Common myeloid progenitor, CD34-positive (primary cell): ENCODE measurements around the gene KRTAP12-1.

Experiments
- CTCF ChIA-PET: fragments of 350-600 bp; sonication (Branson Sonifier 250); formaldehyde crosslinking; loops from one replicate; lab custom pipeline; 2021; ENCODE audit warnings: antibody characterized with exemption; lab: Charles Lee
- POLR2A ChIA-PET: fragments of 350-600 bp; sonication (Branson Sonifier 250); formaldehyde crosslinking; loops from one replicate; lab custom pipeline; 2021; ENCODE audit warnings: antibody characterized with exemption; lab: Charles Lee
- DNase-seq, 3 donors: peaks; one replicate each; pipeline versions ENCODE4 v3.0.0 to v3.0.0-alpha.2; 2013
- H3K27ac ChIP-seq, 2 experiments: 1 replicate in 1 of 2; 2 replicates in 1 of 2; pipeline ENCODE4 v1.7.0; 2013; ENCODE audit warnings: inconsistent platforms in 2 of 2, low read length in 2 of 2, mild to moderate bottlenecking in 2 of 2, low read depth in 1 of 2, moderate library complexity in 1 of 2; ENCODE audit not compliant: severe bottlenecking in 2 of 2, insufficient read depth in 1 of 2, poor library complexity in 1 of 2
- H3K27me3 ChIP-seq, 5 experiments: replicated peaks in 2 of 5; 1 replicate in 3 of 5; 2 replicates in 2 of 5; pipeline versions ENCODE4 v1.6.1 to v1.7.0; 2013; ENCODE audit warnings: low read length in 4 of 5, mild to moderate bottlenecking in 2 of 5, moderate library complexity in 2 of 5, inconsistent platforms in 1 of 5; ENCODE audit not compliant: insufficient read depth in 5 of 5, control insufficient read depth in 4 of 5
- H3K36me3 ChIP-seq, 4 experiments: 1 replicate in 2 of 4; 2 replicates in 2 of 4; pipeline versions ENCODE4 v1.6.1 to v1.7.0; 2013; ENCODE audit warnings: low read length in 3 of 4, control low read depth in 1 of 4, mild to moderate bottlenecking in 1 of 4; ENCODE audit not compliant: control insufficient read depth in 4 of 4, insufficient read depth in 4 of 4
- H3K4me1 ChIP-seq, 4 experiments: 1 replicate in 3 of 4; 2 replicates in 1 of 4; pipeline versions ENCODE4 v1.6.1 to v1.7.1; 2013; ENCODE audit warnings: low read length in 3 of 4, mild to moderate bottlenecking in 3 of 4, control low read depth in 1 of 4, inconsistent platforms in 1 of 4, moderate library complexity in 1 of 4; ENCODE audit not compliant: control insufficient read depth in 4 of 4, insufficient read depth in 4 of 4; ENCODE audit errors: control extremely low read depth in 1 of 4
- H3K4me3 ChIP-seq, 7 experiments: 1 replicate in 4 of 7; 2 replicates in 3 of 7; pipeline versions ENCODE4 v1.5.1 to v1.7.0; 2013; ENCODE audit warnings: mild to moderate bottlenecking in 7 of 7, low read length in 6 of 7, moderate library complexity in 6 of 7, inconsistent platforms in 2 of 7, low read depth in 2 of 7, control low read depth in 1 of 7; ENCODE audit not compliant: insufficient read depth in 4 of 7, control insufficient read depth in 1 of 7; ENCODE audit errors: extremely low read depth in 1 of 7
- H3K9me3 ChIP-seq, 5 experiments: 1 replicate in 4 of 5; 2 replicates in 1 of 5; pipeline versions ENCODE4 v1.6.1 to v1.7.1; 2013; ENCODE audit warnings: low read length in 4 of 5, mild to moderate bottlenecking in 2 of 5, inconsistent platforms in 1 of 5, low read depth in 1 of 5, moderate library complexity in 1 of 5; ENCODE audit not compliant: control insufficient read depth in 4 of 5, insufficient read depth in 2 of 5; ENCODE audit errors: control extremely low read depth in 1 of 5
- WGBS: methylation state at CpG from one replicate; pipeline ENCODE4 v1.1.5; 2013; ENCODE audit not compliant: insufficient coverage; 5-methylcytosine and 5-hydroxymethylcytosine counted together

Gene KRTAP12-1

GRCh38 chr21:44656868-44657267, 25.1 kb downstream of the KRTAP12-1 start:
- WGBS: 80% methylated on average over 1 of the region's 1 CpG
- DNase-seq: no peak
- ChIA-PET CTCF (no interaction called here), POLR2A (no interaction called here)
- peaks cover 3 to 37% (median 11%) of the 10 kb centered on the region in 5 experiments for H3K9me3 ChIP-seq
- no peaks in the 10 kb centered on the region for H3K4me1 ChIP-seq
- no peak overlapping the region for H3K27ac ChIP-seq
- H3K4me3 ChIP-seq: no peak overlapping the region
- no peaks in the 10 kb centered on the region for H3K36me3 ChIP-seq
- H3K27me3 ChIP-seq: peaks cover 0 to 10% (median 0%) of the 10 kb centered on the region in 5 experiments

- Histone ChIP-seq H3K9me3 (peaks cover 3 to 40% (median 11%) of the 10 kb centered on the region in 5 experiments), H3K36me3 (no peaks in the 10 kb centered on the region), H3K27ac (no peak within 1 kb of the TSS), H3K4me1 (no peaks in the 10 kb centered on the region), H3K4me3 (no peak within 1 kb of the TSS), H3K27me3 (peaks cover 0 to 10% (median 0%) of the 10 kb centered on the region in 5 experiments)
- DNase-seq: peak in 1 of 3 donors; percentile 77
- CTCF ChIA-PET: no interaction called here
- POLR2A ChIA-PET: interaction anchor here (0.6 kb wide), 1 partner anchor 32 kb away, joined by 3 read pairs; no protein-coding TSS in a partner anchor
- 50% methylated on average over 6 of the region's 9 CpGs for WGBS
Observed at GRCh38 chr21:44654576-44655175, 27.3 kb downstream of the KRTAP12-1 start, which contains the start of gene KRTAP12-4. TSS of gene KRTAP12-4 (minus strand) at chr21:44654659. CDS start at chr21:44654614, 45 bp downstream.

GRCh38 chr21:44653656-44654575, 28.0 kb downstream of the KRTAP12-1 start:
- DNase-seq: no peak
- peaks cover 3 to 39% (median 11%) of the 10 kb centered on the region in 5 experiments for H3K9me3 ChIP-seq
- H3K4me3 ChIP-seq: no peak overlapping the region
- H3K4me1 ChIP-seq: peaks cover 0 to 2% (median 0%) of the 10 kb centered on the region in 4 experiments
- ChIA-PET POLR2A (no interaction called here), CTCF (no interaction called here)
- H3K27ac ChIP-seq: no peak overlapping the region
- H3K36me3 ChIP-seq: no peaks in the 10 kb centered on the region
- H3K27me3 ChIP-seq: peaks cover 0 to 6% (median 0%) of the 10 kb centered on the region in 5 experiments
- 94% methylated on average over 15 of the region's 17 CpGs for WGBS

- Histone ChIP-seq H3K4me3 (no peak overlapping the region), H3K36me3 (no peaks in the 10 kb centered on the region), H3K27me3 (peaks cover 0 to 13% (median 0%) of the 10 kb centered on the region in 5 experiments), H3K27ac (no peak overlapping the region), H3K4me1 (peaks cover 0 to 2% (median 0%) of the 10 kb centered on the region in 4 experiments), H3K9me3 (peaks cover 3 to 37% (median 9%) of the 10 kb centered on the region in 5 experiments)
- no peak for DNase-seq
- 85% methylated on average over 11 of the region's 14 CpGs for WGBS
- POLR2A ChIA-PET: no interaction called here
- CTCF ChIA-PET: no interaction called here
Observed at GRCh38 chr21:44653123-44653522, 28.8 kb downstream of the KRTAP12-1 start.

GRCh38 chr21:44650973-44651675, 30.8 kb downstream of the KRTAP12-1 start:
- ChIA-PET CTCF (no interaction called here), POLR2A (no interaction called here)
- Histone ChIP-seq H3K9me3 (peaks cover 0 to 22% (median 4%) of the 10 kb centered on the region in 5 experiments), H3K27ac (no peak overlapping the region), H3K27me3 (peaks cover 0 to 25% (median 0%) of the 10 kb centered on the region in 5 experiments), H3K4me1 (peaks cover 0 to 2% (median 0%) of the 10 kb centered on the region in 4 experiments), H3K4me3 (no peak overlapping the region), H3K36me3 (no peaks in the 10 kb centered on the region)
- 89% methylated on average over 10 of the region's 12 CpGs for WGBS
- DNase-seq: no peak

GRCh38 chr21:44650265-44650972, 31.5 kb downstream of the KRTAP12-1 start:
- peaks cover 0 to 25% (median 0%) of the 10 kb centered on the region in 5 experiments for H3K27me3 ChIP-seq
- 93% methylated on average over 19 of the region's 20 CpGs for WGBS
- no peaks in the 10 kb centered on the region for H3K36me3 ChIP-seq
- DNase-seq: no peak
- H3K27ac ChIP-seq: no peak overlapping the region
- no peak overlapping the region for H3K4me3 ChIP-seq
- CTCF ChIA-PET: no interaction called here
- POLR2A ChIA-PET: no interaction called here
- peaks cover 0 to 16% (median 2%) of the 10 kb centered on the region in 5 experiments for H3K9me3 ChIP-seq
- H3K4me1 ChIP-seq: peaks cover 0 to 2% (median 0%) of the 10 kb centered on the region in 4 experiments
